ENCODE measurements around the gene SERPINB2.

SERPINB2 gene, protein sequence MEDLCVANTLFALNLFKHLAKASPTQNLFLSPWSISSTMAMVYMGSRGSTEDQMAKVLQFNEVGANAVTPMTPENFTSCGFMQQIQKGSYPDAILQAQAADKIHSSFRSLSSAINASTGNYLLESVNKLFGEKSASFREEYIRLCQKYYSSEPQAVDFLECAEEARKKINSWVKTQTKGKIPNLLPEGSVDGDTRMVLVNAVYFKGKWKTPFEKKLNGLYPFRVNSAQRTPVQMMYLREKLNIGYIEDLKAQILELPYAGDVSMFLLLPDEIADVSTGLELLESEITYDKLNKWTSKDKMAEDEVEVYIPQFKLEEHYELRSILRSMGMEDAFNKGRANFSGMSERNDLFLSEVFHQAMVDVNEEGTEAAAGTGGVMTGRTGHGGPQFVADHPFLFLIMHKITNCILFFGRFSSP

DNA sequence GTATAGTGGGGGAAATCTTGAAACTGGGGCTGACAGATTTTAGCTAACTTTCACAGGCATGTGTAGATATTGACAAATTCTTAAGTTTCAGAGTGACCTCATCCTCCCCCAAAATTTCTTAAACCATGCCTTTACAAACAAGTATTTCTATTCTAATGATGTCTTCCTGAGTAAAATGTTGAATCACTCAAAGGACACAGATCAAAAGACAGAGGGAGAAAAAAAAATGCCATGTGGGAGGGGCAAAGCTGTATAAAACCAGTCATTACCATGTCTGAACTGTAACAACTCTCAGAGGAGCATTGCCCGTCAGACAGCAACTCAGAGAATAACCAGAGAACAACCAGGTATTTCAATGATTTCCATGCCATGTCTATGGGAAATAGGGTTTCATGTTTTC, at the start of gene SERPINB2:
SERPINB2 (plus strand) TSS at position 282 of the 400 bp plus-strand sequence. CDS start 3,740 bp downstream, outside the sequence.
- H3K36me3 ChIP-seq (ENCODE audit: insufficient read depth, low read length) = no peaks in the 10 kb centered on the region
- no peak within 1 kb of the TSS for H3K9ac ChIP-seq (ENCODE audit: low read depth, low read length)
- H3K4me1 ChIP-seq (ENCODE audit: insufficient read depth, low read length) = no peaks in the 10 kb centered on the region
- no peaks in the 10 kb centered on the region for H3K9me3 ChIP-seq (ENCODE audit: control insufficient read depth, insufficient read depth, low read length)

DNA sequence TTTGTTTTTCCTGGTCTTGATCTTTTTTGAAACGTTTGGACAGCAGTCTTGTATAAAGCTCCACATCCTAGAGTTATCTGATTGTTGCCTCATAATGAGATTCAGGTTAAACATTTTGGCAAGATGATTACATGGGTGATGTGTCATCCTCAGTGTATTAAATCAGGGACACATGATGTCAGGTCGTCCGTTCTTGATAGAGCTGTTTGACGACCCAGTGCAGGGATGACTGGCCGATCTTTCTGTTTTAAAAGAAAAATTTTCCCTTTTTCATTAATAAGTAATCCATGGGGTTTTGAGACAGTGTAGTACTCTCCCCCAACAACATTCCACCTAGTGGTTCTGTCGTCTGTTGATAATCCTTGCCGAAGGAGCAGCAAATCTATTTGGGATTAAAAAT, 44.5 kb upstream of the SERPINB2 start:
- Histone ChIP-seq H3K9ac (ENCODE audit: low read depth, low read length) (no peak overlapping the region), H3K9me3 (ENCODE audit: control insufficient read depth, insufficient read depth, low read length) (no peaks in the 10 kb centered on the region), H3K4me1 (ENCODE audit: insufficient read depth, low read length) (no peaks in the 10 kb centered on the region), H3K36me3 (ENCODE audit: insufficient read depth, low read length) (no peaks in the 10 kb centered on the region)

DNA sequence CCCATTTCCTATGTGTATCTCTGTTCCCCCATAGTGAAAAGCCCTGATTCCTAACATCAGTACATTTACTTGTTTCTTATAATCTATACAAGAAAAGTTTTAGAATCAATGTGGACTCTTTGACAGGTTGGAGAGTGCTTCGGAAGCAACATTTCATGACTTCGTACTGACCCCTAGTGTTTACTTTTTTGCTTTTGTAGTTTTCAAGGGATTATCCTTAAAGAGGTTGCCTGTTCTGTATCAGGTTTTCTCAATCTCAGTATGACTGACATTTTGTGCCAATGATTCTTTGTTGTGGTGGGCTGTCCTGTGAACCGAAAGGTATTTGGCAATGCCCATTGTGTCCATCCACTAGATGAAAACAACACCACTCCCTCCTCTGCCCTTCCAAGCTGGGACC, 43.3 kb upstream of the SERPINB2 start:
- Histone ChIP-seq H3K36me3 (ENCODE audit: insufficient read depth, low read length) (no peaks in the 10 kb centered on the region), H3K9ac (ENCODE audit: low read depth, low read length) (no peak overlapping the region), H3K4me1 (ENCODE audit: insufficient read depth, low read length) (no peaks in the 10 kb centered on the region), H3K9me3 (ENCODE audit: control insufficient read depth, insufficient read depth, low read length) (no peaks in the 10 kb centered on the region)

DNA sequence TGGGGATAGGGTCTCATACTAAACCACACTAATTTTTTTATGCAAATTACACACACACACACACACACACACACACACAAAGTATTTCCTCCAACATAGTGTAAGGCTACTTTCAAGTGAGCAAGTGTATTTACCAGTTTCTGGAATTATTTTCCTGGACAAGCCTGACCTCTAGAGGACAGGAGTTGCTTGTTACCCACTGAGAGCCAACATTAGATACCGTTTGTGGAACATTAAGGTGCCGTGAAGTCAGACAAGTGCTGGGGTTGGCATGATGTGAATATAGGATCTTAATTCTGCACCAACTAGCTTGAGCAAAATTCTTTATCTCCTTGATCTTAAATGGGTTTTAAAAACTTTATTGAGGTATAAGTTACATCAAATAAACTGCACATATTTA, 39.3 kb upstream of the SERPINB2 start:
- Histone ChIP-seq H3K9me3 (ENCODE audit: control insufficient read depth, insufficient read depth, low read length) (no peaks in the 10 kb centered on the region), H3K9ac (ENCODE audit: low read depth, low read length) (no peak overlapping the region), H3K36me3 (ENCODE audit: insufficient read depth, low read length) (no peaks in the 10 kb centered on the region), H3K4me1 (ENCODE audit: insufficient read depth, low read length) (no peaks in the 10 kb centered on the region)

DNA sequence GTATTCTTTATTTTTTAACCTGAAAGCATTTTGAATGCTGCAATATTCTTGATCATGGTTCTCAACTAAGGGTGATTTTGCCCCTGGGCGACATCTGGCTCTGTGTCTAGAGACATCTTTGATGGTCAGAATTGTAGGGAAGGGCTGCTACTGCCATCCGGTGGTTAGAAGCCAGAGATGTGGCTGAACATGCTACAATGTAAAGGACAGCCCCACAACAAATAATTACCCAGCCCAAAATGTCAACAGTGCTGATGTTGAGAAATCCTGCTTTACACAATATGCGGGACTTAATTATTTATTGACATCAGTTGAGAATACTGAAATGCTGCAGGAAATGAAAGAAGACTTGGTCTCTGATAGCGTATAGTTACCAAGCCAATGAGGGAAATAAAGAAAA, 37.5 kb upstream of the SERPINB2 start:
- H3K4me1 ChIP-seq (ENCODE audit: insufficient read depth, low read length) = no peaks in the 10 kb centered on the region
- H3K9me3 ChIP-seq (ENCODE audit: control insufficient read depth, insufficient read depth, low read length) = no peaks in the 10 kb centered on the region
- H3K9ac ChIP-seq (ENCODE audit: low read depth, low read length) = no peak overlapping the region
- H3K36me3 ChIP-seq (ENCODE audit: insufficient read depth, low read length) = no peaks in the 10 kb centered on the region

DNA sequence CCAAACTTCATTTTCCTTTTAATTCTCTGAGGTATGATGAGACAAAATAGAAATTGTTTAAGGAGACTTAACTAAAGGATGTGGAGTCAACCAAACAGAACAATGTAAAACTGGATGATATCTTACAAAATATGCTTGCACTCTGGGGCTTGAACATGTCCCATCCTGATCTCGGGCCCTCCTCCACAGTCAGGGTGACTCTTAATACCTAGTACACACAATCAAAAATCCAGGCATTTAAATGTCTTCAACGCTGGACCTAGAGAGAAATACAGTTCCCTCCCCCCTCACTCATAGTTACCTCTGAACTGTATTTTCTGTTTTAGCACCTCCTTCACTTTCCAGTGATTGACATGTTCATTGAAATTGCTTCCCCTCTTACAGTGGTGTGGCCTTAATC, 36.9 kb upstream of the SERPINB2 start:
- H3K9ac ChIP-seq (ENCODE audit: low read depth, low read length) = no peak overlapping the region
- H3K4me1 ChIP-seq (ENCODE audit: insufficient read depth, low read length) = no peaks in the 10 kb centered on the region
- H3K9me3 ChIP-seq (ENCODE audit: control insufficient read depth, insufficient read depth, low read length) = no peaks in the 10 kb centered on the region
- no peaks in the 10 kb centered on the region for H3K36me3 ChIP-seq (ENCODE audit: insufficient read depth, low read length)

DNA sequence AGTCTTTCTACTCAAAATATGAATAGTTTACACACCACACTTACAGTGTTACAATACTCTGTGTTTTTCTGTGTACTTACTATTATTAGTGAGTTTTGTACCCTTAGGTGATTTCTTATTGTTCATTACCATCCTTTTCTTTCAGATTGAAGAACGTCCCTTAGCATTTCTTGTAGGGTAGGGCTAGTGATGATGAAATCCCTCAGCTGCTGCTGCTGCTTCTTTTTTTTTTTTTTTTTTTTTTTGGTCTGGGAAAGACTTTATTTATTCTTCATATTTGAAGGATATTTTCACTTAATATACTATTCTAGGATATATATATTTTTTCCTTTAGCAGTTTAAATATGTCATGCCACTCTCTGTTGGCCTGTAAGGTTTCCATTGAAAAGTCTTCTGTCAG, 29.0 kb upstream of the SERPINB2 start:
- H3K36me3 ChIP-seq (ENCODE audit: insufficient read depth, low read length) = no peaks in the 10 kb centered on the region
- no peak overlapping the region for H3K9ac ChIP-seq (ENCODE audit: low read depth, low read length)
- no peaks in the 10 kb centered on the region for H3K4me1 ChIP-seq (ENCODE audit: insufficient read depth, low read length)
- no peaks in the 10 kb centered on the region for H3K9me3 ChIP-seq (ENCODE audit: control insufficient read depth, insufficient read depth, low read length)

DNA sequence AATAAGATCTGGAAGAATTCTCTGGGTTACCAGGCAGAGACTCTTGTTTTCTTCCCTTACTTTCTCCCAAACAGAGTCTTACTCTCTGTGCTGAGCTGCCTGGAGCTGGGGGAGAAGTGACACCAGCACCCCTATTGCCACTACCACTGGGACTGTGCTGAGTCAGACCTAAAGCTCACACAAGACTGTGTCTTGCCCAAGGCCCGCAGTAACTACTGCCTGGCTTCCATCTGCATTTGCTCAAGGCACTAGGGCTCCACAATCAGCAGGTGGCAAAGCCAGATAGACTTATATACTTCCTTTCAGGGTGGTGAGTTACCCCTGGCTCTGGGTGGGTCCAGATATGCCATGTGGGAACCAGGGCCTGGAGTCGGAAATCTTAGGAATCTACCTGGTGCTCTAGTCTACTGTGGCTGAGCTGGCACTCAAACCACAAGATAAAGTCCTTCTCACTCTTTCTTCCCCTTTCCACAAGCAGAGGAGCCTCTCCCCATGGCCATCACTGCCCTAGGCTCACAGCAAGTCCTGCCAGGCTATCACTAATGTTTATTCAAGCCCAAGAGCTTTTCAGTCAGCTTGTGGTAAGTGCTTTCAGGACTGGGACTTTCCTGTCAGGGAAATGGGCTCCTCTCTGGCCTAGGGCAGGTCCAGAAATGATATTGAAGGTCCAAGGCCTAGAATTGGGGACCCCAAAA, 27.6 kb upstream of the SERPINB2 start:
- no peaks in the 10 kb centered on the region for H3K9me3 ChIP-seq (ENCODE audit: control insufficient read depth, insufficient read depth, low read length)
- no peak overlapping the region for H3K9ac ChIP-seq (ENCODE audit: low read depth, low read length)
- H3K36me3 ChIP-seq (ENCODE audit: insufficient read depth, low read length) = no peaks in the 10 kb centered on the region
- H3K4me1 ChIP-seq (ENCODE audit: insufficient read depth, low read length) = no peaks in the 10 kb centered on the region

DNA sequence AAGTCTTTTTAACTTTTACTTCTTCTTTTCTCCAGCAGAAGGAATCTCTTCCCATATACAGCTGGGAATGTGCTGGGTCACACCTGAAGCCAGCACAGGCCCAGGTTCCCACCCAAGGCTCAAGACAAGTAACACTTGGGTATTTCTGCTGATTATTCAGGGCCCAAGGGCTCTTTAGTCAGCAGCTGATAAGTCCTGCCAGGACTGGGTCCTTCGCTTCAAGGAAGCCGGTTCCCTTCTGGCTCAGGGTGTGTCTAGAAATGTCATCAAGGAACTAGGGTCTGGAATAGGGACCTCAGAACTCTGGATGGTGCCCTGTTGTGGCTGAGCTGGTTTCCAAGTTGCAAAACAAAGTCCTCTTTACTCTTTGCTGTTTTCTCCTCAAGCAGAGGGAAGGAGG, 27.0 kb upstream of the SERPINB2 start:
- H3K9ac ChIP-seq (ENCODE audit: low read depth, low read length) = no peak overlapping the region
- H3K36me3 ChIP-seq (ENCODE audit: insufficient read depth, low read length) = no peaks in the 10 kb centered on the region
- no peaks in the 10 kb centered on the region for H3K4me1 ChIP-seq (ENCODE audit: insufficient read depth, low read length)
- H3K9me3 ChIP-seq (ENCODE audit: control insufficient read depth, insufficient read depth, low read length) = no peaks in the 10 kb centered on the region

DNA sequence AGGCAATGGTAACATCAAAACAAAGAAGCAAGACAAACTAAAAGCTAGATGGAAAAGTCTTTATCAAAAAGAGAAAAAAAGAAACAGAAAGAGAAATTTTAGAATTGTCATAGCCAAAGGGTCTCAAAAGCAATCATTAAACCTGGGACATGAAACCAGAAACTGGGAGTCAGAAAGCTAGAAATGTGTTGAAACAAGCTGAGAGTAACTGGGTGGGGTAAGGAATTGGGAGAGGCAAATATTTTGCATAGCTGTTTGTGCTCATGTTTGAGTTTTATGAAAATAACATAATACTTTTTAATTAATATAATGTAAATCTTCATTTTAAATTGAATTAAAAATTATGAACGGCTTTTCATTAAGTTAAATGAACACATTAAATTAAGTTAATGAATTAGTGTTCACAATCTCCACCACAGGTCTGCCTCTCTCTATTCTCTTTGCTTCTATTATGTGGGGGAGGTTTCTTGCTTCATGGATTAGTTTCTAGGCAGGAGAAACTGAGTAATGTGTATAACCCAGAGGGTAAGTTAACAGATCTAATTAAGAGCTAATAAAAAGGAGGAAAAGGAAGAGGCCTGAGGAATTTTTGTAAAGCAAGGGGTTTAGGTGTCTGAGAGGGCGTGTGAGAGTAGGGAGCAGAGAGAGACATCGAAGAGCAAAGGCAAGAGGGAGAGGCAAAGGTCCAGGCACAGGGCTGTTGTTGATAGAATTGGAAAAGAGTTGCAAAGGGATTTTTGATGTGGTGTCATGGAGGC, 20.0 kb upstream of the SERPINB2 start:
- H3K4me1 ChIP-seq (ENCODE audit: insufficient read depth, low read length) = no peaks in the 10 kb centered on the region
- H3K9ac ChIP-seq (ENCODE audit: low read depth, low read length) = no peak overlapping the region
- H3K36me3 ChIP-seq (ENCODE audit: insufficient read depth, low read length) = no peaks in the 10 kb centered on the region
- no peaks in the 10 kb centered on the region for H3K9me3 ChIP-seq (ENCODE audit: control insufficient read depth, insufficient read depth, low read length)

DNA sequence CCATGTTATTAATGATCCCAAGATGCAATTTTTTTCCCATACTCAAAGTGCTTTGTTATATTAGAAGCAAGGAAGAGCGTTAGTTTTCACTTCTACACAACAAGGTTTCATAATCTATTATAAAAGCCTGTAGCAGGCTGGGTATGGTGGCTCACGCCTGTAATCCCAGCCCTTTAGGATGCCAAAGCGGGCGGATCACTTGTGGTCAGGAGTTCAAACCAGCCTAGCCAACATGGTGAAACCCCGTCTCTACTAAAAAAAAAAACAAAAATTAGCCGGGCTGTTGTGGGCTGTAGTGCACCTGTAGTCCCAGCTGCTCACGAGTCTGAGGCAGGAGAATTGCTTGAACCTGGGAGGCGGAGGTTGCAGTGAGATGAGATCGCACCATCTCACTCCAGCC, 19.0 kb upstream of the SERPINB2 start:
- Histone ChIP-seq H3K4me1 (ENCODE audit: insufficient read depth, low read length) (no peaks in the 10 kb centered on the region), H3K36me3 (ENCODE audit: insufficient read depth, low read length) (no peaks in the 10 kb centered on the region), H3K9me3 (ENCODE audit: control insufficient read depth, insufficient read depth, low read length) (no peaks in the 10 kb centered on the region), H3K9ac (ENCODE audit: low read depth, low read length) (no peak overlapping the region)

DNA sequence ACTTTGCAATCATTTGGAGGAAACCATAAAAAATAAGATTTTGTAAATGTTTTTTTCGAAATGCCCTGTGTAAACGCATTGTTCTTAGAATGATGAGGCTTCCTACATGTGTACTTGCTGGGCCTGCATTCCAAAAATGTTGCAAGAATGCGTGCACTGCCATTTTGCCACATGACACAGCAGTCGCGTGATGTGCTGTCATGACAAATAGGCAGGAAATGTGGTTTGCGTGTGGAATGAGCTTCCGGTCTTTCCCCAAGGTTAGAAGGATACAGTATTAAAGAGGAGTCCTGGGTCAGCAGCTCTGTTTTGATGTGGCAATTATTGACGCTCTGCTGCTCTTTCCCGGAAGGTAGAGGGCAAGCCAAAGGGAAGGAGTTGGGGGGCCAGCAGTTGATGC, 18.1 kb upstream of the SERPINB2 start:
- H3K9ac ChIP-seq (ENCODE audit: low read depth, low read length) = no peak overlapping the region
- H3K36me3 ChIP-seq (ENCODE audit: insufficient read depth, low read length) = no peaks in the 10 kb centered on the region
- no peaks in the 10 kb centered on the region for H3K4me1 ChIP-seq (ENCODE audit: insufficient read depth, low read length)
- H3K9me3 ChIP-seq (ENCODE audit: control insufficient read depth, insufficient read depth, low read length) = no peaks in the 10 kb centered on the region

DNA sequence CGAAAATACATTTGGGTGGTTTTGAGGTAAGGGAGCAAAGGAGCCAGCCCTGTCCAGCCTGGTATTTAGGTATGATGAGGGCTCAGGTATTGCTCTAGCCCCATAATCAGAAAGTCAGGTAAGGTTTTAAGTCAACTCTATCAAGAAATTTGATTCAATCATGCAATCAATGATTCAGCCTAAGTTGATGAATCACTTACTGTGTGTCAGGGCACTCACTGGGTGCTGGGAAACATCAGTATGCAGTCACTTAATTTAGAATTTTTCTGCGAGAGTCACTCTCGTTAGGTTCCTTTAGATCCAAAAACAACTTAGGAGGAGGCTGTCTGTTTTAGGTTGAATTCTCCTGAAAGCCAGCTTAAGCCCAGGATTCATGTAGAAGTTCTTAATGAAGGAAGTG, 17.7 kb upstream of the SERPINB2 start:
- H3K36me3 ChIP-seq (ENCODE audit: insufficient read depth, low read length) = no peaks in the 10 kb centered on the region
- H3K9ac ChIP-seq (ENCODE audit: low read depth, low read length) = no peak overlapping the region
- H3K9me3 ChIP-seq (ENCODE audit: control insufficient read depth, insufficient read depth, low read length) = no peaks in the 10 kb centered on the region
- H3K4me1 ChIP-seq (ENCODE audit: insufficient read depth, low read length) = no peaks in the 10 kb centered on the region

DNA sequence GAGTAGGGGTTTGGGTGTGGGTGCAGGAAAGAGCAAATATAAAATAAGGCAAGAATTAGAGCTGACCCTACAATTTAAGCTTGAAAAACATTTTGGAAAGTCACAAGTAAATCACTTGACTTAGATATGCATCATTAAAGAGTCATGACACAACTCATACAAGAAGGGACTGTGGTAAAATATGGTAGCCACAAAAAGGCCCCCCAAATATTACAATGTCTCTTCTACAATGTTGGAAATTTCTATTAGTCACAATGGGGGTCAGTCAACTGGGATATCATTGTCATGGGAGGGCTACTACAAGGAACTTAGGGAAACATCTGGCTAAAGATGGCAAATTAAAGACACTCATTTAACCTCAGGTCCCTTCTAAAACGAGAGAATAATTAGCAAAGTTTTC, 15.7 kb upstream of the SERPINB2 start:
- H3K9me3 ChIP-seq (ENCODE audit: control insufficient read depth, insufficient read depth, low read length) = no peaks in the 10 kb centered on the region
- no peak overlapping the region for H3K9ac ChIP-seq (ENCODE audit: low read depth, low read length)
- no peaks in the 10 kb centered on the region for H3K36me3 ChIP-seq (ENCODE audit: insufficient read depth, low read length)
- H3K4me1 ChIP-seq (ENCODE audit: insufficient read depth, low read length) = no peaks in the 10 kb centered on the region

DNA sequence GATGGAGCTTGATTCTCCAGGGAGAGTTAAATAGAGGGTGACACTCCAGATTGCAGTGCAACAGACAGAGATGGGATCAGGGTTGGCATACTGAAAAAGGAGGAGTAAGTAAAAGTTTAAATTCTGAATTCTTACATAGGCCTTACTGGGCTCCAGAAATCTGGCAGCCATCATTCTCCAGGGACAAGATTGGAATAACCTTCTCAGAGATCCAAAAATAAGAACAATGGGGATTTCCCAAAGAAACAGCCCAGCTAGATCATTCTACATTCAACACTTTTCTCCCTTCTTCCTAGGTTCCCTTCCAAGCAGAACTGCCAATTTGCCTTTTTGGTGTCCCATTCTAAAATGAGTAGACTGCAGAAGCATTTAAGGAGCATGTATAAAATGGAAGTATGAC, 14.9 kb upstream of the SERPINB2 start:
- Histone ChIP-seq H3K36me3 (ENCODE audit: insufficient read depth, low read length) (no peaks in the 10 kb centered on the region), H3K9ac (ENCODE audit: low read depth, low read length) (no peak overlapping the region), H3K9me3 (ENCODE audit: control insufficient read depth, insufficient read depth, low read length) (no peaks in the 10 kb centered on the region), H3K4me1 (ENCODE audit: insufficient read depth, low read length) (no peaks in the 10 kb centered on the region)
